H1 (cell line): ENCODE results near the gene COLEC11.

ENCODE experiments used
- CBX5 ChIP-seq: fragments of 300-800, 300-1000 bp; sonication (generic); IDR thresholded peaks from 2 replicates; pipeline ENCODE4 v1.7.1; 2016; ENCODE audit warnings: antibody characterized with exemption, low read length, low read depth
- CHD2 ChIP-seq: IDR thresholded peaks from 2 replicates; pipeline ENCODE4 v1.6.1; 2012; ENCODE audit warnings: low read length, improper control_type of control experiment
- CHD7 ChIP-seq: fragments of 300-600 bp; sonication (generic); IDR thresholded peaks from 2 replicates; pipeline ENCODE4 v1.7.1; 2012; ENCODE audit warnings: low read length, moderate library complexity, mild to moderate bottlenecking, inconsistent platforms; ENCODE audit not compliant: insufficient replicate concordance
- CREB1 ChIP-seq: IDR thresholded peaks from 2 replicates; pipeline ENCODE4 v1.6.1; 2012; ENCODE audit warnings: inconsistent platforms
- EZH2 ChIP-seq: fragments of 200-600 bp; sonication (generic); IDR thresholded peaks from 2 replicates; pipeline ENCODE4 v1.7.1; 2012; ENCODE audit warnings: low read depth, mild to moderate bottlenecking, moderate library complexity, low read length, inconsistent platforms; ENCODE audit not compliant: severe bottlenecking
- GTF2F1 ChIP-seq: IDR thresholded peaks from 2 replicates; pipeline ENCODE4 v1.6.1; 2012; ENCODE audit warnings: low read depth, low read length, improper control_type of control experiment, borderline replicate concordance
- JUND ChIP-seq: IDR thresholded peaks from 2 replicates; pipeline ENCODE4 v1.6.1; 2011; ENCODE audit warnings: mild to moderate bottlenecking, improper control_type of control experiment, low read length
- MAFK ChIP-seq: IDR thresholded peaks from 2 replicates; pipeline ENCODE4 v1.6.1; 2012; ENCODE audit warnings: low read depth, mild to moderate bottlenecking, improper control_type of control experiment, low read length
- POLR2AphosphoS5 ChIP-seq: IDR thresholded peaks from 2 replicates; pipeline ENCODE4 v1.6.1; 2011; ENCODE audit warnings: low read depth, low read length
- SP1 ChIP-seq: IDR thresholded peaks from 2 replicates; pipeline ENCODE4 v1.6.1; 2011; ENCODE audit warnings: low read depth, low read length
- TF ChIP-seq, protein P1 (sequence below), 3 experiments: IDR thresholded peaks; 1 replicate in 2 of 3; 2 replicates in 1 of 3; pipeline versions ENCODE4 v1.5.1 to v1.6.1; 2011; ENCODE audit warnings: low read length in 3 of 3, mild to moderate bottlenecking in 3 of 3, inconsistent platforms in 2 of 3, low read depth in 1 of 3, moderate library complexity in 1 of 3; ENCODE audit not compliant: insufficient read depth in 1 of 3; ENCODE audit errors: control extremely low read depth in 1 of 3

- no peak for TF ChIP-seq MAFK
- no peak for TF ChIP-seq JUND
- TF ChIP-seq CREB1: no peak
- no peak for TF ChIP-seq SP1
- no peak for TF ChIP-seq POLR2AphosphoS5
- TF ChIP-seq CBX5: no peak
- TF ChIP-seq CHD2: no peak
- TF ChIP-seq EZH2: no peak
- no peak for TF ChIP-seq CHD7
- TF ChIP-seq, protein P1, sequence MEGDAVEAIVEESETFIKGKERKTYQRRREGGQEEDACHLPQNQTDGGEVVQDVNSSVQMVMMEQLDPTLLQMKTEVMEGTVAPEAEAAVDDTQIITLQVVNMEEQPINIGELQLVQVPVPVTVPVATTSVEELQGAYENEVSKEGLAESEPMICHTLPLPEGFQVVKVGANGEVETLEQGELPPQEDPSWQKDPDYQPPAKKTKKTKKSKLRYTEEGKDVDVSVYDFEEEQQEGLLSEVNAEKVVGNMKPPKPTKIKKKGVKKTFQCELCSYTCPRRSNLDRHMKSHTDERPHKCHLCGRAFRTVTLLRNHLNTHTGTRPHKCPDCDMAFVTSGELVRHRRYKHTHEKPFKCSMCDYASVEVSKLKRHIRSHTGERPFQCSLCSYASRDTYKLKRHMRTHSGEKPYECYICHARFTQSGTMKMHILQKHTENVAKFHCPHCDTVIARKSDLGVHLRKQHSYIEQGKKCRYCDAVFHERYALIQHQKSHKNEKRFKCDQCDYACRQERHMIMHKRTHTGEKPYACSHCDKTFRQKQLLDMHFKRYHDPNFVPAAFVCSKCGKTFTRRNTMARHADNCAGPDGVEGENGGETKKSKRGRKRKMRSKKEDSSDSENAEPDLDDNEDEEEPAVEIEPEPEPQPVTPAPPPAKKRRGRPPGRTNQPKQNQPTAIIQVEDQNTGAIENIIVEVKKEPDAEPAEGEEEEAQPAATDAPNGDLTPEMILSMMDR (IDR thresholded peaks at IDR 0.05; ENCODE audit: control extremely low read depth in 1 of 3, insufficient read depth in 1 of 3, low read depth in 1 of 3, low read length in 3 of 3): no peak
- TF ChIP-seq GTF2F1: no peak
Observed at GRCh38 chr2:3617198-3617890, 22.4 kb downstream of the COLEC11 start.
